Smooth muscle cell (in vitro differentiated cells): ENCODE data around the gene IGSF5. TPM values are rescaled to one million over a fixed set of nuclear protein-coding genes. Genes with fewer than 3 reads are reported as not detected.

Experiments
- DNase-seq: peaks from one replicate; lab custom pipeline; 2025; ENCODE audit not compliant: unreplicated experiment; lab: John Stamatoyannopoulos, UW
- H2AFZ ChIP-seq: fragments of 200-600 bp; sonication (generic); 2 replicates; pipeline ENCODE4 v1.6.0; 2016; ENCODE audit warnings: antibody characterized with exemption, low read depth, mild to moderate bottlenecking
- H3F3A ChIP-seq: fragments of 200-600 bp; sonication (generic); 2 replicates; pipeline ENCODE4 v1.6.0; 2017; ENCODE audit warnings: antibody characterized with exemption, low read depth
- H3K27ac ChIP-seq: fragments of 200-600 bp; sonication (generic); 2 replicates; pipeline ENCODE4 v1.5.1; 2016; ENCODE audit warnings: low read depth, mild to moderate bottlenecking
- H3K27me3 ChIP-seq: fragments of 200-600 bp; sonication (generic); 2 replicates; pipeline ENCODE4 v1.6.1; 2016; ENCODE audit warnings: low read depth, mild to moderate bottlenecking
- H3K36me3 ChIP-seq: fragments of 200-600 bp; sonication (generic); 2 replicates; pipeline ENCODE4 v1.5.1; 2016; ENCODE audit warnings: low read depth
- H3K4me1 ChIP-seq: fragments of 200-600 bp; sonication (generic); 2 replicates; pipeline ENCODE4 v1.5.1; 2016; ENCODE audit warnings: low read depth
- H3K4me2 ChIP-seq: fragments of 200-600 bp; sonication (generic); 2 replicates; pipeline ENCODE4 v1.6.0; 2016; ENCODE audit warnings: mild to moderate bottlenecking
- H3K4me3 ChIP-seq: fragments of 200-600 bp; sonication (generic); 2 replicates; pipeline ENCODE4 v1.5.1; 2016; ENCODE audit warnings: mild to moderate bottlenecking
- H3K79me2 ChIP-seq: fragments of 200-600 bp; sonication (generic); 2 replicates; pipeline ENCODE4 v1.6.0; 2016; ENCODE audit warnings: low read depth, mild to moderate bottlenecking
- H3K9ac ChIP-seq: fragments of 200-600 bp; sonication (generic); 2 replicates; pipeline ENCODE4 v1.6.0; 2016; ENCODE audit warnings: low read depth
- H3K9me3 ChIP-seq: fragments of 200-600 bp; sonication (generic); replicated peaks from 2 replicates; pipeline ENCODE4 v1.5.1; 2016; ENCODE audit warnings: low read depth
- H4K20me1 ChIP-seq: fragments of 200-600 bp; sonication (generic); 2 replicates; pipeline ENCODE4 v1.6.0; 2016; ENCODE audit warnings: low read depth
- WGBS: methylation state at CpG from one replicate; pipeline ENCODE4 v1.1.7; 2016; ENCODE audit warnings: low lambda C conversion rate; 5-methylcytosine and 5-hydroxymethylcytosine counted together
- polyA plus RNA-seq: library from polyadenylated mRNA; unstranded; fragments of >200 nt; fragmentation: Nextera tagmentation; extraction: Ambion mirVana; gene quantifications from 2 replicates; pipeline ENCODE4 v1.2.1, GENCODE V29; 2016
- total RNA-seq: library from RNA; depleted of rRNA; stranded (reverse); fragments of >200 nt; gene quantifications from 2 replicates; pipeline ENCODE4 v1.2.3, GENCODE V29; 2014
- TF ChIP-seq, protein P1 (sequence below): fragments of 200-600 bp; sonication (generic); IDR thresholded peaks from 2 replicates; pipeline ENCODE4 v1.5.1; 2017; ENCODE audit warnings: borderline replicate concordance, mild to moderate bottlenecking, antibody characterized with exemption; ENCODE audit not compliant: insufficient read depth, poor library complexity, severe bottlenecking

The IGSF5 gene
- total and polyA plus RNA-seq, 2 experiments from 2014 or later, result 0.30 to 0.63 TPM

DNA sequence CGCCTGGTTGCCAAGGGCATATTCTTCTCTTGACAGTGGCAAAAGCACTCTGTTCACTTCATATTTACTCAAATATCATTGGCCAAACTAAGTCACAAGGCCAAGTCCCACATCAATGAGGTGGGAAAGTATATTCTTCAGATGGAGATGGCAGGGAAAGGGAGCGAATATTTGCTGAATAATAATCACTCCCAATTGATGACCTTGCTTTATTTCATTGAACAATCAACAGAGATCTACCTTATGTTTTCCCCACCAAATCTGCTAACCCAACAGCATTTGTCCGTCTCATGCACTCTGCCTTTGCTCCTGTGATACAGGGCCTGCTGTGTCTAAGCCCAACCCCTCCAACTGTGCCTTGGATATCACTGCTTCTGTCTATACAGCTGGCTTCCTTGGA lies 77.1 kb downstream of the IGSF5 start:
- no peak overlapping the region for H3K9ac ChIP-seq
- H3K79me2 ChIP-seq, result no peaks in the 10 kb centered on the region
- H3K4me2 ChIP-seq, result no peak overlapping the region
- no peak for DNase-seq
- WGBS, result 98% methylated on average over 3 of the region's 3 CpGs
- no peaks in the 10 kb centered on the region for H4K20me1 ChIP-seq
- H3K4me3 ChIP-seq, result no peak overlapping the region
- H3F3A ChIP-seq, result no peaks in the 10 kb centered on the region
- no peaks in the 10 kb centered on the region for H3K27me3 ChIP-seq
- no peaks in the 10 kb centered on the region for H3K9me3 ChIP-seq
- no peaks in the 10 kb centered on the region for H3K4me1 ChIP-seq
- no peak overlapping the region for H2AFZ ChIP-seq
- no peak overlapping the region for H3K27ac ChIP-seq
- H3K36me3 ChIP-seq, result no peaks in the 10 kb centered on the region
- TF ChIP-seq, protein P1, sequence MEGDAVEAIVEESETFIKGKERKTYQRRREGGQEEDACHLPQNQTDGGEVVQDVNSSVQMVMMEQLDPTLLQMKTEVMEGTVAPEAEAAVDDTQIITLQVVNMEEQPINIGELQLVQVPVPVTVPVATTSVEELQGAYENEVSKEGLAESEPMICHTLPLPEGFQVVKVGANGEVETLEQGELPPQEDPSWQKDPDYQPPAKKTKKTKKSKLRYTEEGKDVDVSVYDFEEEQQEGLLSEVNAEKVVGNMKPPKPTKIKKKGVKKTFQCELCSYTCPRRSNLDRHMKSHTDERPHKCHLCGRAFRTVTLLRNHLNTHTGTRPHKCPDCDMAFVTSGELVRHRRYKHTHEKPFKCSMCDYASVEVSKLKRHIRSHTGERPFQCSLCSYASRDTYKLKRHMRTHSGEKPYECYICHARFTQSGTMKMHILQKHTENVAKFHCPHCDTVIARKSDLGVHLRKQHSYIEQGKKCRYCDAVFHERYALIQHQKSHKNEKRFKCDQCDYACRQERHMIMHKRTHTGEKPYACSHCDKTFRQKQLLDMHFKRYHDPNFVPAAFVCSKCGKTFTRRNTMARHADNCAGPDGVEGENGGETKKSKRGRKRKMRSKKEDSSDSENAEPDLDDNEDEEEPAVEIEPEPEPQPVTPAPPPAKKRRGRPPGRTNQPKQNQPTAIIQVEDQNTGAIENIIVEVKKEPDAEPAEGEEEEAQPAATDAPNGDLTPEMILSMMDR, result no peak

DNA sequence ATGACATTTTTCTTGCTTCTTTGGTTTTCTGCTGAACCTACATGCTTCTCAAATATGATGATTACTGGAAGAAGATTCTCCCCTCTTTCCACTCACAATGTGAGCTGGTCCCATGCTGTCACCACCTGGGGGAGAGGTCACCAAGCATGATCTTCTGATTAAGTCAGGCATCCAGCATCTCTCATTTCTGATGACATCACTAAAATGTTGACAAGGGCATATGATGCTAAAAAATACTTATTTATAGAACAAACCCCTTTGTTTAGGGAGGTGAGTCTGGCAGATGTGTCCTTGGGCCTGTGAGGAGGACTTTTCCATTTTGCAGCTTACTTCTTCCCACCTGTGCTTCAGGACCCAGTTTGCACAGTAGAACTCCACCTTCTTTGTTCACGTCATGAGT lies 80.3 kb downstream of the IGSF5 start:
- no peaks in the 10 kb centered on the region for H4K20me1 ChIP-seq
- H3K9me3 ChIP-seq, result no peaks in the 10 kb centered on the region
- no peaks in the 10 kb centered on the region for H3K4me1 ChIP-seq
- H3K4me2 ChIP-seq, result no peak overlapping the region
- H3K9ac ChIP-seq, result no peak overlapping the region
- H3K36me3 ChIP-seq, result no peaks in the 10 kb centered on the region
- TF ChIP-seq, protein P1, result no peak
- no peaks in the 10 kb centered on the region for H3K27me3 ChIP-seq
- H3K79me2 ChIP-seq, result no peaks in the 10 kb centered on the region
- H3K4me3 ChIP-seq, result no peak overlapping the region
- DNase-seq, result no peak
- WGBS, result 45% methylated on average over 1 of the region's 1 CpG
- no peak overlapping the region for H3K27ac ChIP-seq
- H3F3A ChIP-seq, result no peaks in the 10 kb centered on the region
- H2AFZ ChIP-seq, result no peak overlapping the region

DNA sequence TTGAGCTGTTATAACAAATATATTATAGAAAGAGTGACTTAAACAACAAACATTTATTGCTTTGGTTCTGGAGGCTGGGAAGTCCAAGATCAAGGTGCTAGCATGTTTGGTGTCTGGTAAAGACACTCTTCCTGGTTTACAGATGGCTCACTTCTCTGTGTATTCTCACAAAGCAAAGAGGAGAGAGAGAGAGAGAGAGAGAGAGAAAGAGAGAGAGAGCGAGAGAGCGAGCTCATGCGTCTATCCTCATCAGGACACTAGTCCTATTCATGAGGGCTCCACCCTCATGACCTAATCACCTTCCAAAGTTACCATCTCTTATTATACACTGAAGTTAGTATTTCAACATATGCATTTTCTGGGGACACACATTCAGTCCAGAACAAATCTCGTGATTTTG lies 89.6 kb downstream of the IGSF5 start:
- H3K4me1 ChIP-seq, result no peaks in the 10 kb centered on the region
- H2AFZ ChIP-seq, result no peak overlapping the region
- H3K4me2 ChIP-seq, result no peak overlapping the region
- H3K9me3 ChIP-seq, result no peaks in the 10 kb centered on the region
- H3K27me3 ChIP-seq, result no peaks in the 10 kb centered on the region
- H3K36me3 ChIP-seq, result no peaks in the 10 kb centered on the region
- H3K79me2 ChIP-seq, result no peaks in the 10 kb centered on the region
- H4K20me1 ChIP-seq, result no peaks in the 10 kb centered on the region
- no peaks in the 10 kb centered on the region for H3F3A ChIP-seq
- WGBS, result 84% methylated on average over 4 of the region's 4 CpGs
- no peak overlapping the region for H3K27ac ChIP-seq
- no peak overlapping the region for H3K9ac ChIP-seq
- DNase-seq, result no peak
- TF ChIP-seq, protein P1, result no peak
- H3K4me3 ChIP-seq, result no peak overlapping the region

DNA sequence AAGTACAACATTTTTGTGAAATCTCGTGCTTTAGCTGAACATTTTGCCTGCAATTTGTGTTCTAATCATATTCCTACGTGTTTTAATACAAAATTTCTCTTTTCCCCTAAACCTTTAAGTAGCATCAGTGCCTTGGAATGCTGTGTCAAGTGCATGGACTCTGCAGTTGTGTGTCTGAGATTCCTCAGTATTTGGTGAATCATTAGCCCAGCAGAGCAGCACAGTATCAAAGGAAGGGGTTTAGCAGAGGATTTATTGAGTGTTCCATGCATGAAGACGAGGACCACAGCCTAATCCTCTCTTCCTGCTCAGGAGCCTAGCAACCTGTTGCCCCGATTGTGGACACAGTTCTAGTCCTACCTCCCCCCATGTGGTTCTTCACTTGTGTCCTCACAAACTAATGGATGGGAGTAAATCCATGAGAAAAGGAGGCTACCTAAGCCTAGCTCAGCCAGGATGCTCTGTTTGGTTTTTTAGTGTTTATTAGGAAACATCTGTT lies 92.9 kb downstream of the IGSF5 start:
- Histone ChIP-seq H3K9me3 (no peaks in the 10 kb centered on the region), H3K36me3 (no peaks in the 10 kb centered on the region), H3K27ac (no peak overlapping the region), H3K79me2 (no peaks in the 10 kb centered on the region), H3K4me2 (no peak overlapping the region), H3K27me3 (no peaks in the 10 kb centered on the region), H4K20me1 (no peaks in the 10 kb centered on the region), H3F3A (no peaks in the 10 kb centered on the region), H3K9ac (no peak overlapping the region), H3K4me1 (no peaks in the 10 kb centered on the region), H3K4me3 (no peak overlapping the region), H2AFZ (no peak overlapping the region)
- no peak for DNase-seq
- 51% methylated on average over 4 of the region's 4 CpGs for WGBS
- TF ChIP-seq, protein P1, result no peak
